ENCODE data around the gene SLC47A1. TPM values are rescaled to one million over a fixed set of nuclear protein-coding genes. Genes with fewer than 3 reads are reported as not detected.
A peak's percentile ranks its signal among the peaks of the same experiment; 100 is the strongest.
"Not testable (repeated sequence)": the region's sequence is repeated elsewhere in the genome, so short reads cannot be mapped to it uniquely, and the experiment has no call there.

SLC47A1 gene
- total RNA-seq, 4 donors from 2014 or later: 0.32 to 0.96 TPM; not detected in 2

- H3K4me3 ChIP-seq: no peak overlapping the region
- 9 to 23% methylated on average over 5 to 13 of the region's 13 CpGs for WGBS, 2 donors (ENCODE audit: low coverage in 1 of 2)
- DNase-seq: peak; percentile 75
- intact Hi-C loops (cut with DNase I; ENCODE audit: low total_unique reads) (loop anchor here (1.0 to 10.0 kb wide), 3 partner anchors 131 to 252 kb away; partner anchors contain the start of gene ALDH3A2), in situ Hi-C loops (cut with MboI; ENCODE audit: low pct_ligation_motif_present in 1 of 4, low pct_unique_long_range_greater_than_20kb in 1 of 4, low sequenced_read_pairs in 3 of 4) (loop anchor here (5.0 to 25.0 kb wide), 5 partner anchors 121 to 253 kb away; partner anchors contain the start of gene ALDH3A2 (in 2 of the 4))
- TF ChIP-seq CTCF (IDR thresholded peaks at IDR 0.05) (peak; percentile 83 to 93 (median 89)), POLR2AphosphoS5 (IDR thresholded peaks at IDR 0.05) (no peak)
- H3K27me3 ChIP-seq: no peaks in the 10 kb centered on the region
- H3K4me1 ChIP-seq: no peaks in the 10 kb centered on the region
- H3K36me3 ChIP-seq: no peaks in the 10 kb centered on the region
- no peaks in the 10 kb centered on the region for H3K9me3 ChIP-seq
- H3K27ac ChIP-seq: peak overlapping the region in 2 of 4 donors; percentile 8 to 11
Observed at GRCh38 chr17:19513897-19514488, 19.7 kb upstream of the SLC47A1 start.

- H3K4me3 ChIP-seq: no peak overlapping the region
- no peak for DNase-seq
- in situ Hi-C loops (cut with MboI; ENCODE audit: low pct_ligation_motif_present in 1 of 4, low pct_unique_long_range_greater_than_20kb in 1 of 4, low sequenced_read_pairs in 3 of 4) (loop anchor here (5.0 to 25.0 kb wide), 5 partner anchors 117 to 247 kb away; partner anchors contain the start of gene ALDH3A2 (in 2 of the 4)), intact Hi-C loops (cut with DNase I; ENCODE audit: low total_unique reads) (loop anchor here (10.0 kb wide), 1 partner anchor 127 kb away; the partner anchor contains the start of gene ALDH3A2)
- H3K9me3 ChIP-seq: no peaks in the 10 kb centered on the region
- H3K27me3 ChIP-seq: no peaks in the 10 kb centered on the region
- no peak for TF ChIP-seq EP300 (IDR thresholded peaks at IDR 0.05; ENCODE audit: low read depth)
- TF ChIP-seq POLR2A (IDR thresholded peaks at IDR 0.05): no peak
- no peak for TF ChIP-seq CTCF (IDR thresholded peaks at IDR 0.05)
- no peak for TF ChIP-seq POLR2AphosphoS5 (IDR thresholded peaks at IDR 0.05)
- no peaks in the 10 kb centered on the region for H3K36me3 ChIP-seq
- no peaks in the 10 kb centered on the region for H3K4me1 ChIP-seq
- no peak overlapping the region for H3K27ac ChIP-seq
Observed at GRCh38 chr17:19517699-19518098, 16.0 kb upstream of the SLC47A1 start.

GRCh38 chr17:19519388-19520291 is 14.0 kb upstream of the SLC47A1 start:
- not testable (repeated sequence) for DNase-seq, H3K9me3 ChIP-seq, H3K27ac ChIP-seq, H3K4me3 ChIP-seq, H3K27me3 ChIP-seq, H3K36me3 ChIP-seq, H3K4me1 ChIP-seq
- WGBS, 2 donors (ENCODE audit: low coverage in 1 of 2): 63 to 93% methylated on average over 13 of the region's 13 CpGs
- in situ Hi-C loops (cut with MboI; ENCODE audit: low pct_ligation_motif_present in 1 of 4, low pct_unique_long_range_greater_than_20kb in 1 of 4, low sequenced_read_pairs in 3 of 4): loop anchor here (5.0 to 25.0 kb wide), 6 partner anchors 115 to 245 kb away; partner anchors contain the start of gene ALDH3A2 (in 2 of the 4)
- intact Hi-C loops (cut with DNase I; ENCODE audit: low total_unique reads): loop anchor here (10.0 kb wide), 1 partner anchor 125 kb away; the partner anchor contains the start of gene ALDH3A2

DNA sequence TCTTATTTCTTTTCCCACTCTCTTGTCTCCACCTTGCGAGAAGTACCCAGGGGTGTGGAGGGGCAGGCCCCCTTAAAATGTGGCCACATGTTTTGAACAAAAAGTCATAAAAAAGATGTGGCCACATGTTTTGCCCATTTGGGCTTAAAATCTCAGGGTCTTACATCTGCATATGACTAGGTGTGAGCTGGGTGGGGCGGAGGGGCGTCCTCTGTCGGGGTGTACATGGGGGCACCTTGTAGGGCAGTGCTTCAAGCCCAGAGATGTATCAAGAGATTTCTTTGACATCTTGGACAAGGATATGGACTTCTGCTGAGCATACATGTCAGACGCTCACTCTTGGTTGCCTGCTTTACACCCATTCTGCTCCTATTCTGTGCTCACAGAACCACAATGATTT is 13.0 kb upstream of the SLC47A1 start:
- Histone ChIP-seq H3K4me3 (no peak overlapping the region), H3K27ac (no peak overlapping the region), H3K4me1 (no peaks in the 10 kb centered on the region), H3K27me3 (no peaks in the 10 kb centered on the region), H3K9me3 (no peaks in the 10 kb centered on the region), H3K36me3 (no peaks in the 10 kb centered on the region)
- TF ChIP-seq POLR2A (IDR thresholded peaks at IDR 0.05): no peak
- TF ChIP-seq EP300 (IDR thresholded peaks at IDR 0.05; ENCODE audit: low read depth): no peak
- no peak for TF ChIP-seq POLR2AphosphoS5 (IDR thresholded peaks at IDR 0.05)
- TF ChIP-seq CTCF (IDR thresholded peaks at IDR 0.05): no peak
- in situ Hi-C loops (cut with MboI; ENCODE audit: low pct_ligation_motif_present in 1 of 4, low pct_unique_long_range_greater_than_20kb in 1 of 4, low sequenced_read_pairs in 3 of 4) (loop anchor here in 2 of 4 donors (5.0 to 25.0 kb wide), 2 partner anchors 117 to 242 kb away; partner anchors contain the start of gene ALDH3A2 (in 1 of the 2)), intact Hi-C loops (cut with DNase I; ENCODE audit: low total_unique reads) (no loop called here)
- 90 to 100% methylated on average over 1 to 5 of the region's 5 CpGs for WGBS, 2 donors (ENCODE audit: low coverage in 1 of 2)
- no peak for DNase-seq
